Left lung (tissue), 10 donors: Measurements from ENCODE around the gene WSB2. TPM values are rescaled to one million over a fixed set of nuclear protein-coding genes. Genes with fewer than 3 reads are reported as not detected.
A peak's percentile ranks its signal among the peaks of the same experiment; 100 is the strongest.

Experiments
- ATAC-seq: fragments of 200-7000 bp; cut with Tn5 transposase; one replicate; pipeline ENCODE4 v1.9.1; 2020; ENCODE audit warnings: moderate library complexity
- DNase-seq, 4 donors: peaks; one replicate each; pipeline ENCODE4 v3.0.0-alpha.2; 2013 to 2020
- H3K27ac ChIP-seq, 2 donors: fragments of 200-600 bp; sonication (generic) in 1 of 2; one replicate each; pipeline versions ENCODE4 v1.5.0 to v1.8.0; 2020 to 2021
- H3K27me3 ChIP-seq, 2 donors: fragments of 200-600 bp; sonication (generic) in 1 of 2; one replicate each; pipeline versions ENCODE4 v1.5.0 to v1.8.0; 2020 to 2021
- H3K36me3 ChIP-seq, 2 donors: fragments of 200-600 bp; sonication (generic) in 1 of 2; one replicate each; pipeline versions ENCODE4 v1.5.0 to v1.8.0; 2020 to 2021
- H3K4me1 ChIP-seq, 2 donors: fragments of 200-600 bp; one replicate each; pipeline ENCODE4 v1.8.0; 2021
- H3K4me3 ChIP-seq, 2 donors: fragments of 200-600 bp; sonication (generic) in 1 of 2; one replicate each; pipeline versions ENCODE4 v1.5.0 to v1.8.0; 2020 to 2021; ENCODE audit warnings: mild to moderate bottlenecking in 1 of 2
- H3K9me3 ChIP-seq, 2 donors: fragments of 200-600 bp; sonication (generic) in 1 of 2; one replicate each; pipeline versions ENCODE4 v1.5.0 to v1.8.0; 2020 to 2021
- CTCF ChIP-seq, 2 donors: fragments of 200-600 bp; sonication (generic) in 1 of 2; IDR thresholded peaks; one replicate each; pipeline versions ENCODE4 v1.5.0 to v1.8.0; 2021; ENCODE audit warnings: antibody characterized with exemption in 2 of 2
- intact Hi-C, 2 donors: fragments of 100-400 bp; cut with DNase I; formaldehyde crosslinking; loops; one replicate each; pipeline versions ENCODE4 v1.11.2 to v1.14.2; 2022
- polyA plus RNA-seq, 6 donors: library from polyadenylated mRNA; unstranded; fragments of 120-200 nt; gene quantifications; one replicate each; pipeline ENCODE4 v1.2.1, GENCODE V29; 2013; ENCODE audit not compliant: insufficient read length in 6 of 6
- total RNA-seq, 2 donors: library from RNA; stranded (reverse); fragmentation: NEBNext Ultra II Directional; extraction: Animal tissue kit (Norgen Biotek cat#: 25700); gene quantifications; one replicate each; pipeline ENCODE4 v1.2.1, GENCODE V29; 2021
- donor health status: DM: no; HTN: yes; CAD: no.
- donor health status: DM: no; HTN: no; CAD: no.

WSB2 gene
- total and polyA plus RNA-seq, 8 donors = 52.7 to 129 (median 55.0) TPM

GRCh38 chr12:118020036-118020435 lies 40.9 kb downstream of the WSB2 start:
- no peak overlapping the region for H3K4me3 ChIP-seq
- ATAC-seq (no peak), DNase-seq (no peak)
- H3K27me3 ChIP-seq = no peaks in the 10 kb centered on the region
- intact Hi-C loops = no loop called here
- H3K9me3 ChIP-seq = no peaks in the 10 kb centered on the region
- TF ChIP-seq CTCF (IDR thresholded peaks at IDR 0.05) = no peak
- H3K36me3 ChIP-seq = peaks cover 0 to 49% of the 10 kb centered on the region in 2 donors
- no peak overlapping the region for H3K27ac ChIP-seq
- H3K4me1 ChIP-seq = peaks cover 5 to 16% of the 10 kb centered on the region in 2 donors

GRCh38 chr12:118017926-118018325 lies 43.1 kb downstream of the WSB2 start:
- Histone ChIP-seq H3K27ac (no peak overlapping the region), H3K27me3 (no peaks in the 10 kb centered on the region), H3K4me1 (peaks cover 5 to 16% of the 10 kb centered on the region in 2 donors), H3K36me3 (peaks cover 0 to 39% of the 10 kb centered on the region in 2 donors), H3K4me3 (no peak overlapping the region), H3K9me3 (no peaks in the 10 kb centered on the region)
- intact Hi-C loops = no loop called here
- ATAC-seq (no peak), DNase-seq (no peak)
- no peak for TF ChIP-seq CTCF (IDR thresholded peaks at IDR 0.05)

- H3K27ac ChIP-seq = peak within 1 kb of the TSS in 1 of 2 donors; percentile 50
These were observed 44.3 kb downstream of the WSB2 start, which contains the start of gene RFC5 for GRCh38 chr12:118016424-118017264. TSS of gene RFC5 (plus strand) at chr12:118016703. CDS start at chr12:118016828, 125 bp downstream.

GRCh38 chr12:118015944-118016343 lies 45.0 kb downstream of the WSB2 start:
- Histone ChIP-seq H3K4me1 (peaks cover 5 to 16% of the 10 kb centered on the region in 2 donors), H3K27me3 (no peaks in the 10 kb centered on the region), H3K4me3 (peak overlapping the region; percentile 86 to 99), H3K9me3 (no peaks in the 10 kb centered on the region), H3K27ac (no peak overlapping the region), H3K36me3 (peaks cover 0 to 19% of the 10 kb centered on the region in 2 donors)
- DNase-seq = no peak
- intact Hi-C loops = no loop called here
- ATAC-seq = no peak
- no peak for TF ChIP-seq CTCF (IDR thresholded peaks at IDR 0.05)

More at GRCh38 chr12:118016424-118017264, 44.3 kb downstream of the WSB2 start, which contains the start of gene RFC5:
- intact Hi-C loops = no loop called here
- Histone ChIP-seq H3K4me1 (peaks cover 5 to 16% of the 10 kb centered on the region in 2 donors), H3K4me3 (peak within 1 kb of the TSS; percentile 86 to 99), H3K27me3 (no peaks in the 10 kb centered on the region), H3K9me3 (no peaks in the 10 kb centered on the region), H3K36me3 (peaks cover 0 to 26% of the 10 kb centered on the region in 2 donors)
- ATAC-seq (peak; percentile 100), DNase-seq (peak; percentile 97 to 99 (median 98))
- no peak for TF ChIP-seq CTCF (IDR thresholded peaks at IDR 0.05)

GRCh38 chr12:118015306-118015705 lies 45.7 kb downstream of the WSB2 start:
- Histone ChIP-seq H3K27me3 (no peaks in the 10 kb centered on the region), H3K36me3 (peaks cover 0 to 14% of the 10 kb centered on the region in 2 donors), H3K27ac (no peak overlapping the region), H3K4me1 (peaks cover 5 to 16% of the 10 kb centered on the region in 2 donors), H3K4me3 (no peak overlapping the region), H3K9me3 (no peaks in the 10 kb centered on the region)
- ATAC-seq (no peak), DNase-seq (no peak)
- no peak for TF ChIP-seq CTCF (IDR thresholded peaks at IDR 0.05)
- intact Hi-C loops = no loop called here
